Measurements from ENCODE around the gene PCK2. TPM values are rescaled to one million over a fixed set of nuclear protein-coding genes. Genes with fewer than 3 reads are reported as not detected.

The PCK2 gene
- total and polyA plus RNA-seq, 2 of the 13 experiments (the other 11 are each of a cell fraction or from before 2014, with no cell fraction given), result 129 to 272 TPM

DNA sequence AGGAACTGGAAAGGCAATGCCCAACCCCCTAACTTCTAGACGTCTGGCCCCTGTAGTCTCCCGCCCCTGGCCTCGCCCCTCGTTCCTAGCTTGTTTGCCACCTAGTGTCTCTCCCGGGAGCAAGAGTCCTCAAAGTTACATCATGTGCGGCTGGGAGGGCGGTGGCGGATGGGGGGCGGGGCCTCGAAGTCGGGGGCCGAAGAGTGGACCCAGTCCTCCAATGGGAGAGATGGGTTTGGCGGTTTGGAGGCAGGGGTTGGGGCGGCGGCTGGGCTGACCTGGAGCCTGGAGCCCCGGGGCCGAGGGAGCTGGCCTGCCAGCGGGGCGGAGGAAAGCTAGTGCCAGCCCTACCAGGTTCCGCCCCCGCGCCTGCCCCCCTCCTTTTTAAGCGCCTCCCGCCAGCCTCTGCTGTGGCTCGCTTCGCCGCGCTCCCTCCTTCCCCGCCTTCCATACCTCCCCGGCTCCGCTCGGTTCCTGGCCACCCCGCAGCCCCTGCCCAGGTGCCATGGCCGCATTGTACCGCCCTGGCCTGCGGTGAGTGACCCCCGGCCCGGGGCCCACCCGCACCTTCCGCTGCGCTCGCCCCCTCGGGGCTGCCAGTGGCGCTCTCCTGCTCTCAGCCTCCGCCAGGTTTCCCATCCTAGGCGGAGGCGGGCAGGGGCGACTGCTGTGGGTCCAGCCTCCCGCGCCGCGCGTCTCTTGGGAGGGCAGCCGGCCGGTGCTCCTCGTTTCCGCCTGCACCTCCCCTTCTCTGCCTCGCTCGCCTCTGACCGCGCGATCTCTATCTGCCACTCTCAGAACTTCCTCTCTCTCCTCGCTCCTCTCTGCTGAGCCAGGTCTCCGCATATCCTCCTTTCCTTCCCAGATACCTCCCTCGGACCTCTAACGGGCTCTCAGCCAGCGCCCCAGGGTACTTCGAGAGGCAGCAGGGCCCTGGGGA is at the start of gene PCK2 (continued):
- TF ChIP-seq ELF1 (CRISPR knock-in tag; IDR thresholded peaks at IDR 0.05) (no peak; the same call in none of the 2 replicates), ATRX (CRISPR knock-in tag; IDR thresholded peaks at IDR 0.05; ENCODE audit: borderline replicate concordance) (peak; percentile 19), ZNF773 (CRISPR knock-in tag; IDR thresholded peaks at IDR 0.05; ENCODE audit: borderline replicate concordance) (peak; percentile 97; the same call in 1 of the 2 replicates), MYNN (CRISPR knock-in tag; IDR thresholded peaks at IDR 0.05; ENCODE audit: low read depth) (peak; percentile 95), ZBTB14 (CRISPR knock-in tag; IDR thresholded peaks at IDR 0.05) (peak; percentile 68), JARID2 (CRISPR knock-in tag; IDR thresholded peaks at IDR 0.05; ENCODE audit: insufficient replicate concordance) (peak; percentile 93), MAF1 (CRISPR knock-in tag; IDR thresholded peaks at IDR 0.05; ENCODE audit: borderline replicate concordance) (peak; percentile 97), ZNF878 (CRISPR knock-in tag; IDR thresholded peaks at IDR 0.05) (no peak), SRF (IDR thresholded peaks at IDR 0.05; ENCODE audit: low read depth, low read length) (peak; percentile 53; the same call in 1 of the 2 replicates), KDM6A (CRISPR knock-in tag; IDR thresholded peaks at IDR 0.05; ENCODE audit: low read depth) (peak; percentile 71), ZSCAN22 (CRISPR knock-in tag; IDR thresholded peaks at IDR 0.05) (no peak), ZNF501 (CRISPR knock-in tag; IDR thresholded peaks at IDR 0.05) (no peak), ZNF792 (CRISPR knock-in tag; IDR thresholded peaks at IDR 0.05) (peak; percentile 97), RCOR2 (CRISPR knock-in tag; IDR thresholded peaks at IDR 0.05) (peak; percentile 24; the same call in 1 of the 2 replicates), GTF3A (CRISPR knock-in tag; conservative IDR thresholded peaks at IDR 0.05) (no peak), ZKSCAN5 (CRISPR knock-in tag; IDR thresholded peaks at IDR 0.05) (no peak; the same call in 1 of the 2 replicates), AGO2 (optimal IDR thresholded peaks at IDR 0.05; ENCODE audit: low read depth, low read length) (peak; percentile 100), CENPT (CRISPR knock-in tag; IDR thresholded peaks at IDR 0.05; ENCODE audit: low read depth) (no peak), ZNF3 (CRISPR knock-in tag; IDR thresholded peaks at IDR 0.05) (peak; percentile 68; the same call in 1 of the 2 replicates), CENPX (CRISPR knock-in tag; IDR thresholded peaks at IDR 0.05) (no peak), ATF6 (CRISPR knock-in tag; conservative IDR thresholded peaks at IDR 0.05) (peak; percentile 93; the same call in 1 of the 2 replicates), RARG (CRISPR knock-in tag; IDR thresholded peaks at IDR 0.05; ENCODE audit: low read depth) (peak; percentile 17; the same call in 1 of the 2 replicates)
- TF ChIP-seq, protein P1, sequence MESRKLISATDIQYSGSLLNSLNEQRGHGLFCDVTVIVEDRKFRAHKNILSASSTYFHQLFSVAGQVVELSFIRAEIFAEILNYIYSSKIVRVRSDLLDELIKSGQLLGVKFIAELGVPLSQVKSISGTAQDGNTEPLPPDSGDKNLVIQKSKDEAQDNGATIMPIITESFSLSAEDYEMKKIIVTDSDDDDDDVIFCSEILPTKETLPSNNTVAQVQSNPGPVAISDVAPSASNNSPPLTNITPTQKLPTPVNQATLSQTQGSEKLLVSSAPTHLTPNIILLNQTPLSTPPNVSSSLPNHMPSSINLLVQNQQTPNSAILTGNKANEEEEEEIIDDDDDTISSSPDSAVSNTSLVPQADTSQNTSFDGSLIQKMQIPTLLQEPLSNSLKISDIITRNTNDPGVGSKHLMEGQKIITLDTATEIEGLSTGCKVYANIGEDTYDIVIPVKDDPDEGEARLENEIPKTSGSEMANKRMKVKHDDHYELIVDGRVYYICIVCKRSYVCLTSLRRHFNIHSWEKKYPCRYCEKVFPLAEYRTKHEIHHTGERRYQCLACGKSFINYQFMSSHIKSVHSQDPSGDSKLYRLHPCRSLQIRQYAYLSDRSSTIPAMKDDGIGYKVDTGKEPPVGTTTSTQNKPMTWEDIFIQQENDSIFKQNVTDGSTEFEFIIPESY (CRISPR knock-in tag; IDR thresholded peaks at IDR 0.05), result 0 out of 2 replicates have a peak, but pooled peaks have one; percentile 14
- TF ChIP-seq, protein P2, sequence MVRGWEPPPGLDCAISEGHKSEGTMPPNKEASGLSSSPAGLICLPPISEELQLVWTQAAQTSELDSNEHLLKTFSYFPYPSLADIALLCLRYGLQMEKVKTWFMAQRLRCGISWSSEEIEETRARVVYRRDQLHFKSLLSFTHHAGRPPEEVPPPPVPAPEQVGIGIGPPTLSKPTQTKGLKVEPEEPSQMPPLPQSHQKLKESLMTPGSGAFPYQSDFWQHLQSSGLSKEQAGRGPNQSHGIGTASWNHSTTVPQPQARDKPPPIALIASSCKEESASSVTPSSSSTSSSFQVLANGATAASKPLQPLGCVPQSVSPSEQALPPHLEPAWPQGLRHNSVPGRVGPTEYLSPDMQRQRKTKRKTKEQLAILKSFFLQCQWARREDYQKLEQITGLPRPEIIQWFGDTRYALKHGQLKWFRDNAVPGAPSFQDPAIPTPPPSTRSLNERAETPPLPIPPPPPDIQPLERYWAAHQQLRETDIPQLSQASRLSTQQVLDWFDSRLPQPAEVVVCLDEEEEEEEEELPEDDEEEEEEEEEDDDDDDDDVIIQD (CRISPR knock-in tag; IDR thresholded peaks at IDR 0.05; ENCODE audit: low read depth), result peak; percentile 93
